Subcutaneous abdominal adipose tissue (tissue), 5 donors: Measurements from ENCODE around the gene CA5A.

Experiments used
- H3K27ac ChIP-seq: one replicate; pipeline ENCODE4 v1.7.0; 2013; ENCODE audit warnings: low read depth, mild to moderate bottlenecking, inconsistent platforms, low read length, moderate library complexity
- H3K27me3 ChIP-seq, 5 donors: one replicate each; pipeline ENCODE4 v1.7.0; 2013; ENCODE audit warnings: low read length in 5 of 5, inconsistent platforms in 1 of 5; ENCODE audit not compliant: control insufficient read depth in 5 of 5, insufficient read depth in 4 of 5
- H3K36me3 ChIP-seq, 5 donors: one replicate each; pipeline ENCODE4 v1.7.0; 2013; ENCODE audit warnings: low read length in 5 of 5; ENCODE audit not compliant: control insufficient read depth in 5 of 5, insufficient read depth in 5 of 5
- H3K4me1 ChIP-seq, 5 donors: one replicate each; pipeline ENCODE4 v1.7.0; 2013; ENCODE audit warnings: low read length in 5 of 5, mild to moderate bottlenecking in 3 of 5, moderate library complexity in 1 of 5; ENCODE audit not compliant: control insufficient read depth in 5 of 5, insufficient read depth in 5 of 5
- H3K4me3 ChIP-seq, 5 donors: one replicate each; pipeline ENCODE4 v1.7.0; 2013; ENCODE audit warnings: low read length in 5 of 5, low read depth in 1 of 5
- H3K9ac ChIP-seq, 5 donors: one replicate each; pipeline ENCODE4 v1.7.0; 2013; ENCODE audit warnings: low read length in 5 of 5, mild to moderate bottlenecking in 4 of 5, moderate library complexity in 3 of 5
- H3K9me3 ChIP-seq, 5 donors: one replicate each; pipeline ENCODE4 v1.7.0; 2013; ENCODE audit warnings: low read length in 5 of 5; ENCODE audit not compliant: control insufficient read depth in 5 of 5
- donor health status: healthy.
- donor health status: healthy.
- donor health status: healthy.
- donor health status: healthy.
- donor health status: healthy.

Gene CA5A

DNA sequence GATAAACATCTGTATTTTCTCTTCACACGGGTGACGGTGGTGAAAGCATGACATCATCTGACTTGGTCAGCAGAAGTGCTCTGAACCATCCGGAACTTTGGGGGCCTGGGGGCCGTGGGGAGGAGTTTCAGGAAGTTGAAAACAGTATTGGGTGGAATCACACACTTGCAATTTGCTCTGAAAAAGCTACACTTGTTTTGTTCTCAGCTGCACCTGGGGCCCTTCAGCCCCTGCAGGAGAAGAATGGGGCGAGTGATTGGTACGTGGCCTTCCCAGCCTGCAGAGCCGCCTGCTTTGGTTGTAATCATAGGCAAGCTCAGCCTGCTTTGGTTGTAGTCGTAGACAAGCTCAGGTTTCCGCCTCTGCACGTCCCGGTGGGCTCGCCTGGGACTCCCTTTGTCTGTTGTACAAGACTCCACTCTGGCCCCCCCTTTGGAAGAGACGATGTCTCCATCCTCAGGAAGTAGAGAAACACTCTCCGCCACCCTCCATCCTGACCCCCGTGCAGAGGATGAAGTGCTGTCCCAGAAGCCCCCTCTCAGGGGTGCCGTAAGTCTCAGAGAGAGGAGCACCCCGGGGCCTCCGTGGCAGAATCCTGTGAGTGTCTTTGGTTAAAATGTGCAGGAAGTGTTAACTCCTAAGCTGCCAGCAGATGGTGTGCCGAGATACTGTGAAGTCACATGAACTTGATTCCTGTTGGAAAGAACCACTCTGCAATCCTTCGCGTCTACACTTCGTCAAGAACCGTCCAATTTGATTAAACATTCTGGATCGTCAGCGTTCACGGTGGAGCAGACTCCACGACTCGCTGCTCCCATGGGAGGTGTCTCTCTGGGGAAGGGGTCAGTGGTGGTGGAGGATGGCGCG is 20.3 kb upstream of the CA5A start:
- Histone ChIP-seq H3K36me3 (peaks cover 0 to 12% (median 6%) of the 10 kb centered on the region in 5 donors), H3K9ac (peak overlapping the region in 3 of 5 donors; percentile 2 to 65 (median 39)), H3K9me3 (no peaks in the 10 kb centered on the region), H3K27ac (peak overlapping the region; percentile 92), H3K27me3 (no peaks in the 10 kb centered on the region), H3K4me3 (peak overlapping the region; percentile 12 to 61 (median 41)), H3K4me1 (peaks cover 17 to 81% (median 55%) of the 10 kb centered on the region in 5 donors)

DNA sequence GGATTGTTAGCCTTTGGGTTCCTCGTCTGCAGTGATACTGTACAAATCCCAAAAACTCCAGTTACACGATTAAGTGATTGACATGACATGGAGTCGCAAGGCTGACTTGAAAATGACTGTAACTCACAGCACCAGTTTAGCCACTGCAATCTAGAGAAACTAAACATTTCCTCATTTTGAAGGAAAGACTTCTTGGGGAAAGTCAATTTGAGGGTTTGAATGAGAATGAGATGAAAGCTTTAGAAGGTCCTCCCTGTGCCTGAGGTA is 19.7 kb upstream of the CA5A start:
- Histone ChIP-seq H3K9ac (peak overlapping the region in 1 of 5 donors; percentile 4), H3K4me1 (peaks cover 17 to 81% (median 55%) of the 10 kb centered on the region in 5 donors), H3K27me3 (no peaks in the 10 kb centered on the region), H3K9me3 (no peaks in the 10 kb centered on the region), H3K27ac (peak overlapping the region; percentile 92), H3K4me3 (peak overlapping the region in 1 of 5 donors; percentile 13), H3K36me3 (peaks cover 0 to 12% (median 6%) of the 10 kb centered on the region in 5 donors)

DNA sequence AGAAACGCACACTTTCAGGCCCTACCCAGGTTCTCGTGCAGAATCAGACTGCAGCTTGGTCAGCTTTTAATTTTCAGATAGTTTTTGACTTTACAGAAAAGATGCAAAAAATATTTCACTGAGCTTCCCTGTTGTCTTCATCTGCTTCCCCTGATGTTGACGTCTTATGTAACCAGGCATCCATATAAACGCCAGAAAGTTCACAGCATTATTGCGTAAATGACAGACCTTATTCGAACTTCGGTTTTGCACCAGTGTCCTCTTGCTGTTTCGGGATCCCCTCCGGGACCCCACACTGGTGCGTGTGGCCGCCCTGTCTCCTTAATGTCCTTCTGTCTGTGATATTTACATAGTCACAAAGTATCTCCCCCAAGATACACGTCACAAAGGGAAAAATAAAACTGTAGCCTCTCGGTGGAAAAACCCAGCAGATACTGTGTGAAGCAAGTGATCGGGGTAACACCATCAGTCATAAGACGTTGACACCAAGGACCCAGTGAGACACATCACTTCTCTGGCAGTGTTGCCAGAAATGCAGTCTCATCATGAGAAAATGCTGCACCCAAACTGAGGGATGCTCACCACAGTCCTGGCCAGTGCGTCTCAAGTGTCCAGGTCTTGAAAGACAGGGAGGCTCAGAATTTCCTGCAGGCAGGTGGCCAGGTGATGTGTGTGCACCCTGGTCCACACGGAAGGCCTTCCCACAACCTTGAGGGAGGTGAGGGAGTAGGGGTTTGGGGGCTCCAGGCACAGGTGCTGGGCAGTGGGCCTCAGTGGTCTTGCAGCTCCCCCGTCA is 19.2 kb upstream of the CA5A start:
- H3K9me3 ChIP-seq = no peaks in the 10 kb centered on the region
- no peaks in the 10 kb centered on the region for H3K27me3 ChIP-seq
- H3K4me1 ChIP-seq = peaks cover 17 to 86% (median 55%) of the 10 kb centered on the region in 5 donors
- H3K27ac ChIP-seq = peak overlapping the region; percentile 92
- peaks cover 0 to 12% (median 6%) of the 10 kb centered on the region in 5 donors for H3K36me3 ChIP-seq
- H3K4me3 ChIP-seq = peak overlapping the region in 2 of 5 donors; percentile 13 to 23
- peak overlapping the region in 2 of 5 donors; percentile 4 to 32 for H3K9ac ChIP-seq

DNA sequence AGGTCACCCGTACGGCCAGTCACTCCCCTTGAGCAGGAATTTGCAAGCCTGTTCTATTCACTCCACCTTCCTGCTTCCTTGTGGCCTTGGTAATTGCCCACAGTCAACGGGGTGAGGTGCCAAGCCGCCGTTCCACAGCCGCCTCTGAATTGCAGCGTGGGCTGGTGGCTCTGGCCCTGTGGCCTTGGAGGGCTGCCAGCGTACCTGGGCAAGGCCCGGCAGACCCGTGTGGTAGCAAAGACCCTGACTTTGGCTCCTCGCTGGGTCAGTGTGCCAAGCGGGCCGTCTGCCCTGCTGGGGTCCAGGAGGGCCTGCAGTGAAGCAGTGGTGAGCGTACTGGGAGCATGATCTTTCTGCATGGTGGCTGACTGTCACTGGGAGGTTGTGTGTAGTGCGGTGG is 18.5 kb upstream of the CA5A start:
- Histone ChIP-seq H3K36me3 (peaks cover 0 to 12% (median 6%) of the 10 kb centered on the region in 5 donors), H3K27ac (peak overlapping the region; percentile 92), H3K4me3 (peak overlapping the region in 1 of 5 donors; percentile 13), H3K4me1 (peaks cover 17 to 88% (median 60%) of the 10 kb centered on the region in 5 donors), H3K9ac (peak overlapping the region in 1 of 5 donors; percentile 32), H3K9me3 (no peaks in the 10 kb centered on the region), H3K27me3 (no peaks in the 10 kb centered on the region)

DNA sequence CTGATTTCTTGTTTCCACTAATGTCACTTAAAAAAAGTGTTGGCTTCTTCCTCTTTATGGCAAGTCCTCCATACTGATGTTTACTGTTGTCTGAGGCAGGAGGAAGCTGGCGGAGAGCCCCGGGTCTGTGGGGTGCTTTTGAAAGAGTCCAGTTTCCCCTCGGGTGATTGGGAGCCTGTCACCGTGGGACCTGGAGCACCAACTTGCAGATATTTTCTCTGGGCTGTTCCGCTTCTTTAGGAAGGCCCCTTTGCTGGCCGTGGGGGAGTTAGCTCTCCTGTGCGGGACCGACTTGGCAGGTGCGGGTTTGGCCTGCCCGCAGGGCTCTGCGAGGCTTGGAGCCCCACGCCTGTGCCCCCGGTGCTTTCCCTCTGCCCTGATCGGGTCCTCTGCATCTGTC is 18.0 kb upstream of the CA5A start:
- H3K27ac ChIP-seq = peak overlapping the region; percentile 92
- peak overlapping the region in 3 of 5 donors; percentile 12 to 50 (median 13) for H3K9ac ChIP-seq
- peaks cover 17 to 83% (median 60%) of the 10 kb centered on the region in 5 donors for H3K4me1 ChIP-seq

DNA sequence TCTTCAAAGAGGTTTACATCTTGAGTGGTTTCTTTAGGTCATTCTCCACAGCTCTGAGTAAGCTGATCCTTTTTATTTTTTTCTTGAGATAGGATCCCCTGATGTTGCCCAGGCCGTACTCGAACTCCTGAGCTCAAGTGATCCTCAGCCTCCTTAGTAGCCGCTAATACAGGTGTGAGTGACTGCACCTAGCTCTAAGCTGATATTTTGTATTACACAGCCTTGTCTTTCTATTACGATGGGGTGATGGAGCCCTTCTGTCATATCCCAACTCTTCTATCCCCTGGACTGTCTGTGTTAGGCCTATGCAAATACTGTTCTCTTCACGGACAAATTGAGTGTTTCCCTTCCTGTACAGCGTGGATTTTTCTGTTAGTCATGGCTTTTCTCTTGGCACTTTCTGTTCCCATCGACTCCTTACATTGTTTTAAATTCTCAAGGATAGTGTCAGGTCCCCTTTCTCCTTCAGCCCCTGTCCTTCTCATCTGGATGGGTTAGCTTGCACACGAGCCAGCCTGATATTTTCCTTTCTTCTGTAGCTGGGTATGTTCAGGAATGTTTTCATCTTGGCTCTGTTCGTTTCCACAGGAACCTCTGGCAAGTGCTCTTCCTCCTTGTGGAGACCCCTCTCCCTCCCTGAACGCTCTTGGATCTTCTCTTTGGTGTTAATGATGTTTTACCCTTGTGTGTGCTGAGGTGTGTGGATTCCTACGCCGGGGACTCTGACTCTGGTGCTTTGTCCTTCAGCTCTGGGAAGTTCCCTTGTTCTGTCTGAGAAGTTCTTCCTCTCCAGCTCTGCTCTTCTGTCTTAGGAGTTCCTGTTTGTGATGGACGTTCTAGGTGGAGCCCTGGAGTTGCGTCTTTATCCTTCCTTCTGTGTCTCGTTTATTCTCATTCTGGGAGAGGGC is 17.2 kb upstream of the CA5A start:
- peak overlapping the region in 2 of 5 donors; percentile 19 to 24 for H3K4me3 ChIP-seq
- peak overlapping the region; percentile 12 to 65 (median 50) for H3K9ac ChIP-seq
- peaks cover 17 to 76% (median 60%) of the 10 kb centered on the region in 5 donors for H3K4me1 ChIP-seq
- H3K36me3 ChIP-seq = peaks cover 0 to 12% (median 6%) of the 10 kb centered on the region in 5 donors
- no peaks in the 10 kb centered on the region for H3K27me3 ChIP-seq
- H3K9me3 ChIP-seq = no peaks in the 10 kb centered on the region
- H3K27ac ChIP-seq = peak overlapping the region; percentile 92

More for the DNA sequence above, 18.0 kb upstream of the CA5A start:
- H3K36me3 ChIP-seq = peaks cover 0 to 12% (median 6%) of the 10 kb centered on the region in 5 donors
- no peaks in the 10 kb centered on the region for H3K9me3 ChIP-seq
- no peak overlapping the region for H3K4me3 ChIP-seq
- no peaks in the 10 kb centered on the region for H3K27me3 ChIP-seq

DNA sequence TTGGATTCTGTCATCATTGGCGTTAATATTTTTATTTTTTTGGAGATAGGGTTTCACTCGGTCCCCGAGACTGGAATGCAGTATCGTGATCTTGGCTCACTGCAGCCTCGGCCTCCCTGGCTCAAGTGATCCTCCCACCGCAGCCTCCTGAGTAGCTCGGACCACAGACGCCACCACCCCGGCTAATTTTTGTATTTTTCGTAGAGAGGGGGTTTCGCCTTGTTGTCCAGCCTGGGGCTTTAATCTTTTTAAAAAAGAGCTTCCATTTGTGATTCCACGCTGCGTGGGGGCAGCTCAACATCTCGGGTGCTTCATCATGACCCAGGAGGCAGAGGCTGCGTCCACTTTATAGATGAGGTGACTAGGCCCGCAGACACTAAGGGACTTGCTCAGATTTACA is 16.4 kb upstream of the CA5A start:
- Histone ChIP-seq H3K9me3 (no peaks in the 10 kb centered on the region), H3K27ac (peak overlapping the region; percentile 92), H3K27me3 (no peaks in the 10 kb centered on the region), H3K4me1 (peaks cover 17 to 68% (median 60%) of the 10 kb centered on the region in 5 donors), H3K4me3 (peak overlapping the region in 3 of 5 donors; percentile 74 to 95 (median 91)), H3K9ac (peak overlapping the region in 2 of 5 donors; percentile 93 to 95), H3K36me3 (peaks cover 0 to 12% (median 6%) of the 10 kb centered on the region in 5 donors)

DNA sequence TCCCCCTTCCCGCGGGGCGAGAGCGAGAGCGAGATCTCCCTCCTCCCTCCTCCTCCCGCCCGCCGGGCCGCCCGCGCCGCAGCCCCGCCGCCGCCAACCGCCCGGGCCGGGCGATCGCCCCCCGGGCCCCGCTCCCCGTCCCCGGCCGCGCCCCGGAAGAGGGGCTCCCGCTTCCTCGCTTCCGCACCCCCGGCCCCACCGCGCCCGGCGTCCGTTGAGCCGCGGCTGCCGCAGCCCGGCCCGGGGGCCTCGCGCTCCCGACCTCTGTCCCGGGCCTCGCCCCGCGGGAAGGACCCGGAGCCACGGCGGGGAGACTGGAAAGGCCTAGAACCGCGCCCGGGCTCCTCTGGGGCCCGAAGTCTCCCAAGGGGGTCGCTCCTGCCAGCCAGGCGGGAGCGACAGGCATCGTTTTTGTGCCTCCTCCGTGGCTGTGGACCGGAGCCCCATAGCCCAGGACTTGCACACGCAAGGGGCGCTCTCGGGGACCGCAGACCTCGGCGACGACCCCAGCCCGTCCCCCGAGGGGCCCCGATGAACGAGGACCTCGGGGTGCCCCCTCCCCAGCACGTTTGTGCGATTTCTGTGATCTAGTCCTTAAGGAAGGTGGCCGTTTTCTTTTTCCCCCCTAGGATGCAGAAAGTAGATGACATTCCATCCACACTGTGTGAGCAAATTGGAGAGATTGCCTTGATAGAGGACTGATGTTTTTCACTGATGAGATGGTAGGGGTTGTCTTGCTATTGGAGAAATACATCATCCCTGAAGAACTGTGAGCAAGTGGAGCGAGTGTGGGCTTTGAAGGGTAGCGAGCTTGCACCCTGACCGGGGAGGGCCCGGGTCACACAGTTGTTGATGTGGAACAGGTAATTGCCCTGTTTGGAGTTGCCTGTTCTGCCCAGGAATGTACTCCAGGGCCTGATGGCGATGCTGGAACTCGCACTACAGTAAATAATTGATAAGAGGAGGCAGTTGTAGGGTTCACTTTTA is 15.5 kb upstream of the CA5A start:
- H3K4me1 ChIP-seq = peaks cover 14 to 60% (median 55%) of the 10 kb centered on the region in 5 donors

More for the DNA sequence above, 15.5 kb upstream of the CA5A start:
- peak overlapping the region; percentile 61 to 95 (median 91) for H3K4me3 ChIP-seq
- peaks cover 0 to 6% (median under 1%) of the 10 kb centered on the region in 5 donors for H3K36me3 ChIP-seq
- peak overlapping the region; percentile 84 to 96 (median 93) for H3K9ac ChIP-seq
- peak overlapping the region; percentile 92 for H3K27ac ChIP-seq
- H3K9me3 ChIP-seq = no peaks in the 10 kb centered on the region
- no peaks in the 10 kb centered on the region for H3K27me3 ChIP-seq
